ENCODE measurements around the gene PEX13.

DNA sequence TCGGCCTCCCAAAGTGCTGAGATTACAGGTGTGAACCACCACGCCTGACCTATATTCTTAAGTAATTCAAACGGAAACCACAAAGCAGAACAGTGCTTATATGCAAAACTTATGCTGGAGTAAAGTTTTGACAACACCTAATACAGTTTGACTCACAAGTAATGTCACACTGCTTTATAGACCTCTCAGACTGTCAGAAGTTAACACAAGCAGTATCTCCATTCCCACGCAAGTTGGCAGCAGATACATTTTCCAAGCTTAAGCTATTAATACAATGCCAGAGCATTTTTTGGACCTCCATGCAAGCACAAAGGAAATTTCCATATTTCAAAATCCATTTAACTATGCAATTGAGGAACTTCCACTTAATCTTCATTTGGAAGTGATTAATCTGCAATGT lies 27.1 kb downstream of the PEX13 start:
- TF ChIP-seq EP300 (IDR thresholded peaks at IDR 0.05) (no peak), POLR2A (IDR thresholded peaks at IDR 0.05) (no peak), POLR2AphosphoS5 (IDR thresholded peaks at IDR 0.05) (no peak)
- TF ChIP-seq, protein P1, sequence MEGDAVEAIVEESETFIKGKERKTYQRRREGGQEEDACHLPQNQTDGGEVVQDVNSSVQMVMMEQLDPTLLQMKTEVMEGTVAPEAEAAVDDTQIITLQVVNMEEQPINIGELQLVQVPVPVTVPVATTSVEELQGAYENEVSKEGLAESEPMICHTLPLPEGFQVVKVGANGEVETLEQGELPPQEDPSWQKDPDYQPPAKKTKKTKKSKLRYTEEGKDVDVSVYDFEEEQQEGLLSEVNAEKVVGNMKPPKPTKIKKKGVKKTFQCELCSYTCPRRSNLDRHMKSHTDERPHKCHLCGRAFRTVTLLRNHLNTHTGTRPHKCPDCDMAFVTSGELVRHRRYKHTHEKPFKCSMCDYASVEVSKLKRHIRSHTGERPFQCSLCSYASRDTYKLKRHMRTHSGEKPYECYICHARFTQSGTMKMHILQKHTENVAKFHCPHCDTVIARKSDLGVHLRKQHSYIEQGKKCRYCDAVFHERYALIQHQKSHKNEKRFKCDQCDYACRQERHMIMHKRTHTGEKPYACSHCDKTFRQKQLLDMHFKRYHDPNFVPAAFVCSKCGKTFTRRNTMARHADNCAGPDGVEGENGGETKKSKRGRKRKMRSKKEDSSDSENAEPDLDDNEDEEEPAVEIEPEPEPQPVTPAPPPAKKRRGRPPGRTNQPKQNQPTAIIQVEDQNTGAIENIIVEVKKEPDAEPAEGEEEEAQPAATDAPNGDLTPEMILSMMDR (IDR thresholded peaks at IDR 0.05), result no peak

All from sigmoid colon (tissue), 4 donors.